Measurements from ENCODE around the gene SPATA31D4.

GRCh38 chr9:81968026-81968425 is 39.8 kb downstream of the SPATA31D4 start:
- no peak for TF ChIP-seq CTCF (IDR thresholded peaks at IDR 0.05)
- TF ChIP-seq POLR2AphosphoS5 (IDR thresholded peaks at IDR 0.05), result no peak
- TF ChIP-seq POLR2A (IDR thresholded peaks at IDR 0.05; ENCODE audit: low read depth), result no peak
